Femur (tissue), 1 donor: Measurements from ENCODE around the gene BUD23.
"Not testable (repeated sequence)": the region's sequence is repeated elsewhere in the genome, so short reads cannot be mapped to it uniquely, and the experiment has no call there.

Source experiments
- DNase-seq: peaks from one replicate; pipeline ENCODE4 v3.0.0-alpha.2; 2017

Gene BUD23

GRCh38 chr7:73722182-73722581, 38.8 kb downstream of the BUD23 start:
- DNase-seq, result not testable (repeated sequence)

GRCh38 chr7:73722785-73723184, 39.4 kb downstream of the BUD23 start:
- DNase-seq, result no peak

- DNase-seq, result no peak
These were observed 40.4 kb downstream of the BUD23 start for GRCh38 chr7:73723813-73724212.

- DNase-seq, result no peak
These were observed 42.7 kb downstream of the BUD23 start for GRCh38 chr7:73726083-73726466.

- DNase-seq, result no peak
These were observed 44.6 kb downstream of the BUD23 start for GRCh38 chr7:73727952-73728351.

- DNase-seq, result no peak
These were observed 45.2 kb downstream of the BUD23 start for GRCh38 chr7:73728551-73728950.

GRCh38 chr7:73730485-73730884, 47.1 kb downstream of the BUD23 start:
- no peak for DNase-seq

GRCh38 chr7:73732397-73732796, 49.0 kb downstream of the BUD23 start:
- DNase-seq, result no peak

- DNase-seq, result peak; percentile 56
These were observed 51.5 kb downstream of the BUD23 start for GRCh38 chr7:73734619-73735527.

GRCh38 chr7:73735528-73735905, 52.1 kb downstream of the BUD23 start:
- no peak for DNase-seq

- no peak for DNase-seq
These were observed 53.5 kb downstream of the BUD23 start for GRCh38 chr7:73736885-73737284.

GRCh38 chr7:73737491-73738219, 54.3 kb downstream of the BUD23 start:
- DNase-seq, result no peak

- DNase-seq, result peak; percentile 72
These were observed 54.8 kb downstream of the BUD23 start for GRCh38 chr7:73738220-73738611.

GRCh38 chr7:73738612-73739386, 55.4 kb downstream of the BUD23 start, which contains the start of gene ABHD11:
Gene ABHD11 (minus strand): TSS chr7:73738802. CDS start chr7:73738770, 32 bp downstream.
- DNase-seq, result peak; percentile 98

GRCh38 chr7:73739387-73739767, 56.0 kb downstream of the BUD23 start:
- DNase-seq, result no peak

GRCh38 chr7:73740212-73740611, 56.8 kb downstream of the BUD23 start:
- DNase-seq, result no peak

GRCh38 chr7:73740771-73741170, 57.4 kb downstream of the BUD23 start:
- no peak for DNase-seq

GRCh38 chr7:73741600-73741999, 58.2 kb downstream of the BUD23 start:
- no peak for DNase-seq

- no peak for DNase-seq
These were observed 58.9 kb downstream of the BUD23 start for GRCh38 chr7:73742338-73742752.

- DNase-seq, result peak; percentile 56
These were observed 59.6 kb downstream of the BUD23 start for GRCh38 chr7:73742753-73743641.

- no peak for DNase-seq
These were observed 63.0 kb downstream of the BUD23 start for GRCh38 chr7:73746378-73746777.
